HG03520 (cell line): ENCODE data around the gene CD300LB.

Experiments
- ATAC-seq: cut with Tn5 transposase; IDR thresholded peaks from one replicate; pipeline ENCODE4 v1.9.1; 2021; ENCODE audit warnings: mild to moderate bottlenecking, moderate library complexity; ENCODE audit not compliant: unreplicated experiment

Gene CD300LB

DNA sequence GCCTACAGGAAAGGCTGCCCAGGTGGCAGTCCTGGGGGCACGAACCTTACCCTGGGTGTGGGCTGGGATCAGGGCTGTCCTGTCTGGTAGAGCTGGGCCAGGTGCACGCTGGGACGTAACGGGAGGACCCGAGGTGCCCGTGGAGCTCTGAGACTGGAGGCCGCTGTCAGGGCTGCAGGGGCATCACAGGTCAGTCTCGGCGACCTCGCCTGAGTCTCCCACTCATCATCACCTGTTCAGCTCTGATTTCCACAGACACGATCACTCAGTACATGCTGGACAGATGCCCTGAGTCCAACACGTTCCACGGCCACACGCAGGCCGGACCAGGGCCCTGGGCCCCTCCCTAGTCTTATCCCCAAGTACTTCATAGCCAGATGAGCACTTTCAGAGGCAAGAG, 19.3 kb upstream of the CD300LB start:
- no peak for ATAC-seq

- no peak for ATAC-seq
These were observed 18.1 kb upstream of the CD300LB start for GRCh38 chr17:74549343-74549742.

DNA sequence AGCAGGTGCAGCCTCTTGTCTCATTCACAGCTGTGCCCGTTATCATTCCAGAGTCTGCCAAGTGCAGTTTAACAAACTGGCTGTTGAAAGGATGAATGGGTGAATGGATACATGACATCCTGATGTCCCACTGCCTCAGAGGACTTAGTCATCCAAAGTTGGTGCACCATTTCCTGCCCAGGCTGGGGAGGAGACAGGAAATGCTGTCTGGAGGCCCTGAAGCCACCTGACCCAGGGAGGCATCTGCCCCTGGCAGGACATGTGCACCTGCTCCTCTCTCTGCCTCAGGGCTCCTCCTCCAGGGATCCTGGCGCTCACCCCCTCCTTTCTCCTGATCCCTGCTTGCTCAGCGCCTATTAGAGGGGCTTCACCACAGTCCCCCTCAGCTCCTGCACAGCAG, 16.5 kb upstream of the CD300LB start:
- no peak for ATAC-seq

GRCh38 chr17:74547264-74547663, 16.0 kb upstream of the CD300LB start:
- no peak for ATAC-seq

GRCh38 chr17:74546586-74546985, 15.3 kb upstream of the CD300LB start:
- ATAC-seq, result no peak

- ATAC-seq, result no peak
These were observed 14.6 kb upstream of the CD300LB start, which contains the start of gene CD300C for GRCh38 chr17:74545843-74546230. Gene CD300C (minus strand): TSS chr17:74546115. CDS start chr17:74545782, 333 bp downstream.

- no peak for ATAC-seq
These were observed 13.9 kb upstream of the CD300LB start for GRCh38 chr17:74544991-74545842.

GRCh38 chr17:74543891-74544760, 12.9 kb upstream of the CD300LB start:
- ATAC-seq, result no peak

DNA sequence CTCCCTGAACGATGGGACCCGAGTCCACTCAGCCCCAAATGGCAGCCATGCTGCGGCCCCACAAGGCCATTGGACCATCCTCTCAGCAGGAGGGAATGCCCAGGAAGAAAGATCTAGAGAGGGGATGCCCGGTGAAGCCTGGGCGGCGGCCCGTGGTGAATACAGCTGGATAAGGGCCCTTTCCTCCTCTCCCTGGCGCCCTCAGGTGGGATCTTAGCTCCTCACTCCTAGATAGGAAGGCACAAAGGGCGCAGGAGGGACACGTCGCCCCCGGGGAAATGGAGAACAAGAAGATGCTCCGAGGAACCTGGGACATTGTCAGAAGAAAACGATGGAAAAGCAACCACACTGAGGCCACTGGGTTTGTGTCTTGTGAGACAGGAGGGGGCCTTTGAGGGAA, 12.1 kb upstream of the CD300LB start:
- ATAC-seq, result no peak

- no peak for ATAC-seq
These were observed 11.6 kb upstream of the CD300LB start for GRCh38 chr17:74542727-74543383.

DNA sequence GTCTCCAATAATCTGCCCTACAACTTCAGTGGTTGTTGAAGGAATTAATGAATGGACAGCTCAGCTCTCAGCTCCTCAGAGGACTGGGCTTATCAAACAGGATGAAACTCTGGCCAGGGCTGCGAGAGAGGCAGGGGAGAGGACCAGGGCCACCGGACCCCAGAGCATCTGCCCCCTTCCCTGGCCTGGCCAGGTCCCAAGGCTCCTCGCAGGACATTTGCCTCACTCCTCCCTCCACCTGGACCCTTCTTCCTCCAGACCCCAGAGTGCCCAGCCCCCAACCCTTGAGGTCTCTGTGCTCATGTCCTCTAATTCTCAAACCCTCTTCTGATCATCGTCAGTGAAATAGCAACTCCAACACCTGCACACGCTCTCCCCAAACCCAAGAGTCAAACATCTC, 10.9 kb upstream of the CD300LB start:
- no peak for ATAC-seq

GRCh38 chr17:74541176-74542111, 10.2 kb upstream of the CD300LB start:
- ATAC-seq, result no peak

- no peak for ATAC-seq
These were observed 8.1 kb upstream of the CD300LB start for GRCh38 chr17:74539281-74539820.

DNA sequence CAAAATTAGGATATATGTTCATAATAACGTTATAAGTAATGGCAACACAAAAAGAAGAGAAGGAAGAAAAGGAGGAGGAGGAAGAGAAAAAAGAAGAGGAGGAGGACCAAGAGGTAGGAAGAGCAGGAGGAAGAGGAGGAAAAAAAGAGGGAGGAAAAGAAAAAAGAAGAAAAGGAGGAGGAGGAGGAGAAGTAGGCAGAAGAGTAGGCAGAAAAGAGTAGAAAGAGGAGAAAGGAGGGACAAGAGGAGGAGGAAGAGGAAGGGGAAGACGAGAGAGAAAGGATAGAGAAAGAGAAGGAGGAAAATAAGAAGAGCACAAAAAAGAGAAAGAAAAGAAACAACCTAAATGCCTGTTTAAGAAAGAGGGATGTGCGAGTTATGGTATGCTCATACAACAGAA, 5.6 kb upstream of the CD300LB start:
- no peak for ATAC-seq

DNA sequence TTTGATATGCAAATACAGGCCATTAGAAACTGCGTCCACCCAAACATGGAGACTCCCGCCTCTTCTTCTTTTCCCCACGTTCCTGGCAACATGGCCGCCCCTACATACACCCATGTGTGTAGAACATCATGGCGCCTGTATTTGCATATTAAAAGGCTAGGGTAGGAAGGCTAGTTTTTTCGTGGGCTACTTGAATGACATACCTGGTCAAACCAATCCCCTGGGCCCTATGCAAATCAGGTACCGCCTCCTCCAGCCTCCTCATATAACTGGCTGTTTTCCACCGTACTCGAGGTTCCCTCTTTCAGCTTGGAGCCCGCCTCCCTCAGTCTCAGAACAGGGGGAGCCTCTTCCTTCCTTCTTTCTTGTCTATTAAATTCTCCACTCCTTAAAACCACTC, 840 bp upstream of the CD300LB start:
- ATAC-seq, result no peak

DNA sequence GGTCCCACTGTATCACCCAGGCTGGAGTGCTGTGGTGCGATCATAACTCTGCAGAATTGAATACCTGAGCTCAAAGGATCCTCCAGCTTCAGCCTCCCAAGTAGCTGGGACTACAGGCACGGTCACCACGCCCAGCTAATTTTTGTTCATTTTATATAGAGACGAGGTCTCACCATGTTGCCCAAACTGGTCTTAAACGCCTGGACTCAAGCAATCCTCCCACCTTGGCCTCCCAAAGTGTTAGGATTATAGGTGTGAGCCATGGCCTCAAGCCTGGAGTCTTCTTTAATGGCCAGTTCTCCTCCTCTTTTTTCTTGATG, 484 bp downstream of the CD300LB start:
- no peak for ATAC-seq

DNA sequence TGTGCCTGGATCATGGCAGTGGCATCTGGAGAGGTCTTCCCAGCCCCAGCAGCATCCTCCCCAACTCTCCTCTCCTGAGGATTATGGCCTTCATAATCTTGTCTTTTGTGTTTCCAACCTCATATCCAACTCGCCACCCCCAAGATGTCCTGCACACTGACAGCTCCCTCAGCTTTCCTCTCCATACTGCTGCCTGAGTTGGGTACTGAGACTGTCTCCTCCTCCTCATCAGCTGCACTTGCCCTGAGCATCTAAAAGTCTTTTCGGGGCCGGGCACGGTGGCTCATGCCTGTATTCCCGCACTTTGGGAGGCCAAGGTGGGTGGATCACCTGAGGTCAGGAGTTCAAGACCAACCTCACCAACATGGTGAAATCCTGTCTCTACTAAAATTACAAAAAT, 2.0 kb downstream of the CD300LB start:
- ATAC-seq, result no peak

DNA sequence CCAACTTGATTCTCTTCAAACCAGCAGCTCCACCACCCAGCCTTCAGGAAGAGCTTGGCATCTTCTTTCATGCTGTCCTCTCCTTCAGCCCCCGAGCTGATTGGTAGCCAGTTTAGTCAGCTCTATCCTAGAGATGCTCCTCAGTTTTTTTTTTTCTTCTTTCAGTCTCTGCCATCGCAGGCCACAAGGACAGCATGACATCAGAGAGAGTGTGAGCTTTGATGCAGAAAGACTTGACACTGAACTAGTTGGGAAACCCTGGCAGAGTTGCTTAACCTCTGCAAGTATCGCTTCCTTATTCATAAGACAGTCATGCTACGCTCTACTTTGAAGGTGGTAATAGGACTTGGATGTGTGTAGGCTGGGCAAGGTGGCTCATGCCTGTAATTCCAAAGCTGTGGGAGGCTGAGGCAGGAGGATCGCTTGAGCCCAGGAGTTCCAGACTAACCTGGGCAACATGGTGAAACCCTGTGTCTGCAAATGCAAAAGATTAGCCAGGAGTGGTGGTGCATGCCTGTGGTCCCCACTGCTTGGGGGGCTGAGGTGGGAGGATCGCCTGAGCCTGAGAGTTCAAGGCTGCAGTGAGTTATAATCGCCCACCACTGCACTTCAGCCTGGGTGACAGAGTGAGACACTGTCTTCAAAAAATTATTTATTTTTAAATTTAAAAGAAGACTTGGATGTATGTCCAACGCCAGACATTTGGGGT, 2.6 kb downstream of the CD300LB start:
- peak; percentile 75 for ATAC-seq

- no peak for ATAC-seq
These were observed 3.5 kb downstream of the CD300LB start for GRCh38 chr17:74527756-74528155.

DNA sequence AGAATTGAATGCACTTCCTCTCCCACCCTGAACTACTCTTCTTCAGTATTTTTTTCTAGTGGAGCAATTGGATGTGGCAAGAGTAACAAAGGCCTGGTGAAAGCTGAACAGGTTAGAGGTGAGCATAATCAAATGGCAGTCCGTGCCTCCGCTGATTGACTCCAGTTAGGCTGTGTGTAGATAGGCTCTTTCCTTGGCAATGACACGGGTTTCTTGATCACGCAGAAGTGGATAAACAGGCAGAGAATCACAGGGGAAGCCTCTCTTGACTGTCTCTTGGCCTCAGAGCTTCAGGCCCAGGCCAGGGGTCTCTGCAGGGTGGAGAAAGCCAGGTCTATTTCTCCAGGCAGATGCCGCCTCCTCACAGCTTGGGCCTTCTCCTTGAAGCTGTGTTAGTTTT, 4.2 kb downstream of the CD300LB start:
- no peak for ATAC-seq
